NCI-H226 (cell line): ENCODE results near the gene PCOLCE2.

ENCODE experiments used
- DNase-seq: peaks from one replicate; pipeline ENCODE4 v3.0.0-alpha.2; 2015

The PCOLCE2 gene

DNA sequence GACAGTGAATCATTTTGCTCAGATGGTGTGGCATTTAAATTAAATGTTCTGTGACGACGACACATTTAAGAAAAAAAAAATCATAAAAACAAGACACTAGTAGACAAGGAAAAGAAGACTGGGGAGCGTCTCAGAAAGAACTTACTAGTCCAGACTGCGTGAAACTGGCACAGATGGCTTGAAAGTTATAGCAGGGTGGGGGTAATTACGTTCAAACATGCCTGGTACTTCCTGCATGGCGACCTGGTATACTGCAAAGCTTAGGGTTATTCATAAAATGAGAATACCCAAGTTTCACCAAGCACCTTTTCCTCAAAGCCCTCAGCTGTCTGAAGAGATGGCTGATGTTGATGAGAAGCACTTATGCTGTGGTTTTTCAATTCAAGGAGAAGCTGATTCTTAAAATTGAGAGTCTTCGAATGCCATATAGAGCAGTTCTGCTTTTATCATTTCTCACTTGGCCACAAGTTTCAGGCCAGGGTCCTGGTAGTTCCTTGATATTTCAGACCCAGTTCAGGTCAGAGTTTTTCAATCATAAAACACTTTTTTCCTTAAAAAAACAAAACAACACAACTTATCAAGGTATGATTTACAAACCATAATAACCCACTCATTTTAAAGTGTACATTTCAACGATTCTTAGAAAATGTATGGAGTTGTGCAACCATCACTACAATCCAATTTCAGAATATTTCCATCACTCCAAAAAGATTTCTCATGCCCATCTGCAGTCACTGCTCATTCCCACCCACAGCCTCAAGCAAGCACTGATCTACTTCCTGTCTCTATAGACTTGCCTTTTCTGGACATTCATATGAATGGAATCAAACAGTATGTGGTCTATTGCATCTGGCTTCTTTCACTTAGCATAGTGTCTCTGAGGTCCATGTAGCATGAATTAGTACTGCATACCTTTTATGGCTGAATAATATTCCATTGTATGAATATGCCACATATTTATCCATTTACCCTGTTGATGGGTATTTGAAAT is 24.7 kb downstream of the PCOLCE2 start:
- DNase-seq: peak; percentile 12

- DNase-seq: peak; percentile 22
Observed at GRCh38 chr3:142863010-142863817, 25.7 kb downstream of the PCOLCE2 start.

DNA sequence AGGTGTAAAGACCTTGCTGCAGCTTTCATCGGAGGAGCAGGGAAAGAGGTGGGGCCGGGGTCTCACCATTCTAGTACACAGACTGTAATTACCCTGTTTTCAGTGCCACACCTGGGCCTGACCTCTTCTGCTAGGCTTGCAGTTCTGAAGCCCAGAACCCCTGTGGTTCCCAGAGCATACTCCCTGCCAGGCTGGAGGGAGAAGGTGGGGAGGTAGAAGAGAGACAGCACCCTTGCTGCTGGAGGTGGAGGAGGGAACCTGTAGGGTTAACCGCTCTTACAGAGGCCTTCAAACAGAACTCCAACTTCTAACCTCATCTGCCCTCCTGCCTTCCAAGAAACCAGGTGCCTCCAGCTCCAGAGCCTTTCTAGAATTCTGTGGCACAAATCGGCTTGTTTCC is 27.0 kb downstream of the PCOLCE2 start:
- no peak for DNase-seq

GRCh38 chr3:142858043-142858442 is 30.8 kb downstream of the PCOLCE2 start:
- DNase-seq: no peak

DNA sequence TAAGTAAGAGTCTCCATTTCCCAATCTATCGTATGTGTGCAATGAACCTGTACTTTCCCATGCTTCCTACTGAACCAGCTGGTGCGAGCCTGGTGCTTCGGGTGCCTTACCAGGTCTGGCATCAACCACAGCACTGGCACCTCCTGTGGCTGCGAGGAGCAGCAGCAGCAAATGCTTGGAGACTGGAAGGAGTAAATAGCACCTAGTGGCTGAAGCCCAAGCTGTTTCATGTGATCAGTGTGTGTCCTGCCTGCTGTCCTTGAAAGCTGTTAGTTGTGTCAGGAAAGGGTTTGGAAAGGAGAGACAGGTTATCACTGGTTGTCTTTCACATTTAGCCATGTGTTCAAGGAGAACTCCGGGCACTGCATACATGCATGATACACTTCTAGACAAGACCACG is 31.8 kb downstream of the PCOLCE2 start:
- no peak for DNase-seq

- peak; percentile 84 for DNase-seq
Observed at GRCh38 chr3:142853270-142854168, 35.4 kb downstream of the PCOLCE2 start.

DNA sequence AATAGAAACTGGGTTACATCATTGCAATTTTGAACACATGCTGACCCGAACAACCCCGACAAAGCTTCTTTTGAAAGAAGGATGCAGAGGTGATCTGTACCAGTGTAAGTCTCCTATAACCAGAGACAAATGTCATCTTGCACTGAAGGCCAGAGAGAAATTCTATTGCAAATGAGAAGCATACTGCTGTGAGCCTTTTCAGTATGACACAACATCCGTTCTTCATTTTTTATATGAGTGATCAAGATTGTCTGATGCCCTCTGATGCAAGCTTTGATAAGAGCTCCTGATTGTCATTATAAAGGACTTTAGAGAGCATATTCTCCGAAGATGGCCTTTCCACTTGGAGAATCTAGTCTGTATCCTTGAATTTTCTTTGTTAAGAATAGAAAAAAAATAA is 36.9 kb downstream of the PCOLCE2 start:
- DNase-seq: no peak

GRCh38 chr3:142850395-142851023 is 38.4 kb downstream of the PCOLCE2 start:
- peak; percentile 88 for DNase-seq

DNA sequence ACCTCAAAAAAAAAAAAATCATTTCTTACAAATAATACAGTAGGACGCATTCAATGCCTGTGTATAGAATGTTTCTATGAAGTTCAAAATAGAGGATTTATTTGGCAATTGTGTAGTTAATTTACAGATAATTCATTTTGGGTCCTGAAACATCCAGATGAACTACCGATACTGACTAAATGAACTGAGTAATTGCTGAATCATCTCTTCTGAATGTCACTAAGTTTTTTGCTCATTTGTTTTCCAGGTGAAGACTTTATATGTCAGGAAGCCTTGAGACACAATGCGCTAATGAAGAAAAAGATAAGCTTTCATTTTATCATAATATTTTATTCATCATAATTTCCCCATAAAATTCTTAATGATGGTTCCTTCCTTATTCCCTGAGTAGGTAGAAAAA is 39.7 kb downstream of the PCOLCE2 start:
- DNase-seq: no peak

DNA sequence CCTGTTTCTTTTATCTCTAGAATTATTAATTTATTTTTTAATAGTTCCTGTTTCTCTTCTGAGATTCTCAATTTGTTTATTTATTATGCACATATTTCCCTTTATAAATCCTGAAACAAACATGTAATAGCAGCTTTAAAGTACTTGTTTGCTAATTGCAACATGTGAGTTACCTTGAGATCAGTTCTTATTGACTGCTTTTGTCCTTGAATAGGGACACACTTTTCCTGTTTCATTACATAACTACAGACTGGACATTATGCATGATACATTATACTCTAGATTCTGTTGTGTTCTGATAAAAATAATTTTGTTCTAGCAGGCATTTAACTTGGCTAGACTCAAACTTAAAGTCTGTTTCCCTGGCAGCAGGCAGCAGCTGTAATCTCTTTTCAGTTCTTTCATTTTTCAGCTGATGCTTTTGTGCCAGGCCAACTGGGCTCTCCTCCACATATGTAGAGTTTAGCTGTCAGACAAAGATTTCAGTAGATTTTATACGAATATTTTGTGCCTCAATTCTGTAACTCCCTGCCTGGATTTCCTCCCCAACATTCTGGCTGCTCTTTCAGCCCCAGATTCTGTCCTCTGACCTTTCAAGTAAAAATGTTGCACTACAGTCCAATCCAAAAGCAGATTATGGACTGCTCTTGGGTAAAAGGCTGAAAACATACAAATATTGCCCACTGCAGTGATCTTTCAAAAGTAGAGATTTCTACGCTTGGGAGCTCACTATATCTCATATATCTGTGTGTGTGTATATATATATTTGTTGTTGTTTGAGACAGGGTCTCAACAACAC is 41.9 kb downstream of the PCOLCE2 start:
- DNase-seq: no peak

GRCh38 chr3:142844339-142844977 is 44.4 kb downstream of the PCOLCE2 start:
- DNase-seq: no peak

GRCh38 chr3:142839831-142840230 is 49.1 kb downstream of the PCOLCE2 start:
- no peak for DNase-seq

DNA sequence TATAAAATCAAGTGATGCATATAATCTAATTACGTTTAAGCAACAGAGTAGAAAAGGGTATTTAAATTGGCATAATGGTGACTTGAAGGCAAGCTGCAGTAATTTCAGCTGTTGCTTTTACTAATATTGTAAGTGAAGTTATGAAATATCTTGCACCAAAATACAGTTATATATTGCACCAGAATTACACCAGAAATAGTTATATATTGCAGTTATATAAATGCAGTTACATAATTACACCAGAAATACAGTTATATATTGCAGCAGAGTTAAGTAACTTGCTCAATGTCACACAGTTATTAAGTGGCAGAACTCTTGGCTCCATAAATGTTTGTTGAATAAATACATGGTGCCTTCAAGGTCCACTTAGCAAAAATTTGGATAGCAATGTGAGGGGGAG is 51.4 kb downstream of the PCOLCE2 start:
- no peak for DNase-seq

- peak; percentile 64 for DNase-seq
Observed at GRCh38 chr3:142828703-142829305, 60.1 kb downstream of the PCOLCE2 start.

- no peak for DNase-seq
Observed at GRCh38 chr3:142819179-142819578, 69.7 kb downstream of the PCOLCE2 start.

DNA sequence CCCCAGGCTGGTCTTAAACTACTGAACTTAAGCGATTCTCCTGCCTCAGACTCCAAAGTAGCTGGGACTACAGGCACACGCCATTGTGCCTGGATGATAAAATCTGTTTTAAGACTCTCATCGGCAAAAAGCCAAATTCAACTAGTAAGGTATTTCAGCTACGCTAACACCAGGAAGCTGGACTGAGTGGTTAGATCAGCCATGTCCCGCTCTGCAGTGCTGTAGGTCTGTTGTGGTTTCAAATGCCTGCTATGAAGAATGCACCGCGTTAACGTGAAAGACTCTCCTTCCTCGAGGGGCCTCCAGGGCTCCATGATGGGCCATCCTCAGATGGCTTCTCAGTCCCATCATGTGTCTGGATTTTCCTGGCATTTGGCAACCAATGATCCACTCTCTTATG is 70.2 kb downstream of the PCOLCE2 start:
- DNase-seq: no peak

DNA sequence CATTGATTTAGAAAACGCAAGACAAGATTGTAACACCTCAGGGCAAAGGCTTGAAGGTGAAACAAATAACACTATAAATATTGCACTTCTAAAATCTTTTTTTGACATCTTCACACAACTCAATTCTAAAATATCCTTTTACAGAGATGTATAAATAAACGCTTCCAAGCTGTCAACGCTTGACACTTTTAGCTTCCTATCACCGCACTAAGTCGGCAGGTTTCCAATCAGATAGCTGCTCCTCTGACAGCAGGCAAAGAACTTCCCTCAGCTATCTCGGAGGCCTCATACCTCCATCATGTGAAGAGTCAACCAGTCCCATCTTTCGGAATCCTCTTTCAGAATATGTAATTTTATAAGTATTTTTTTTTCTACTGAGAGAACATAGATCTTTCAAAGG is 71.0 kb downstream of the PCOLCE2 start:
- no peak for DNase-seq

GRCh38 chr3:142817356-142817755 is 71.5 kb downstream of the PCOLCE2 start:
- no peak for DNase-seq

GRCh38 chr3:142815803-142816202 is 73.1 kb downstream of the PCOLCE2 start:
- no peak for DNase-seq

GRCh38 chr3:142809259-142809658 is 79.6 kb downstream of the PCOLCE2 start:
- DNase-seq: no peak
